ENCODE measurements around the gene SLC26A1.
"Not testable (repeated sequence)": the region's sequence is repeated elsewhere in the genome, so short reads cannot be mapped to it uniquely, and the experiment has no call there.

Gene SLC26A1

DNA sequence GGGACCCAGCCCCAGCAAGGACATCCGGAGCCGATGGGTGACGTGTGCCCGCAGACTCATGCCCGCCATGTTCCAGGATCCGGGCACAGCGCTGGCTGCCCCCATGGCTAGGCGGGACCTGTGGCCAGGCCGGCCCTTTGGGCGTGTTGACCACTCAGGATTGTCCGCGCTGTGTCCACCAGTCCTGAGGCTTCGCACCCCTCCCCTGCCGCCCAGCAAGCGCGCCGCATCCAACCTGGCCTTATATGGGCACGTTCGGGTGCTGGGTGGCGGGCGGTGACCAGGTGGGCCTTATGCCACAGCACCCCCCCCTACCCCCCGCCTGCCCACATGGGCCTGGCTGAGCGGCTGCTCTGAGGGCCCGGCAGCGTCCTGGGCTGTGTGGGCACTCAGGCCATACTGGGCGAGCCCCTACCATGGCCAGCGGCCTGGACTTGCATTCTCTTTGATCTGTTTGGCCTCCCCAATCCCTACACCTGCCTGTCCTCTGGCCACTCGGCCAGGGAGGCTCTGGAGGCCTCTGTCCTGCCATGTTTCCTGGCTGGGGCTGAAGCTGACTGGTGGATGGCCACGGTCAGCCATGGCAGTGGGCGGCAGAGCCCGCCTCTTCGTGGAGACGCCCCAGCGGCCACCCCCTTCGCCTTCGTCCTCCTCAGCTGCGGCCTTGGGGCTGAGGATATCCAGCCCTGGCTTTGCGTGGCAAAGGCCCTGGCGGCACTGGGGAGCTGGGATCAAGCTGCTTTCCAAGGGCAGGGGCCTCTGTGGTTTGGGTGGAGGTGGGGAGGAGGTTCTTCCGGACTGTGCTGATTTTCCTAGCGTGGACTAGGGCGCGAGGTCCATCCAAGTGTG, 20.2 kb upstream of the SLC26A1 start:
- DNase-seq (ENCODE audit: low read depth), result no peak

DNA sequence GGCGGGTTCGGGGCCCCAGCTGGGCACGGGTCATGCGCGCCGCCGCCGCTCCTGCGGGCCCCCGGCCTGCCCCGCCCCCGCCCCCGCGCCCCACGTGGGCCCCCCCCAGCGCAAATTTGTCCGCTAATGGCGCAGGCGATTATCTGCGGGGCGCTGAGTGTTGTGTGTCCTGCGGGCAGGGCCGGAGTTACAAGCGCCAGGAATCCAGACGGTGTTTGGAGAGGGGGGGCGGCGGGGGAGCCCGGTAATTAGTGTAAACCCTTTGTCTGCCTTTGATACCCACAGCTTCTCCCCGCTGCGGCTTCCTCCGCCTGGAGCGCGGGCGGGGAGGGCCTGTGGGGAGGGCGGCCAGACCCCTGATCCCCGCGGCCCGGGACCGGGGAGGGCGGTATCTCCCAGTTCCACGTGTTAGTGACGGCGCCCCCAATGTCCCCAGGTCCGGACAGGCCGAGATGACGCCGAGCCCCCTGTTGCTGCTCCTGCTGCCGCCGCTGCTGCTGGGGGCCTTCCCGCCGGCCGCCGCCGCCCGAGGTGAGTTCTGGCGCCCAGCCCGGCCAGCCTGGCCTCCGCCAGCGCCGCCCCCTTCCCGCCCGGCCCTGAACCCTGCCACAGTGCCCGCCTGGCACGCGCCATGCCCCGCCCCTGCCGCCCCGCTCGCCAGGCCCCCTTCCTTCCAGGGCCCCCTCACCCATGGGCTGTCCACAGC, 19.0 kb upstream of the SLC26A1 start:
- DNase-seq (ENCODE audit: low read depth), result peak; percentile 17

DNA sequence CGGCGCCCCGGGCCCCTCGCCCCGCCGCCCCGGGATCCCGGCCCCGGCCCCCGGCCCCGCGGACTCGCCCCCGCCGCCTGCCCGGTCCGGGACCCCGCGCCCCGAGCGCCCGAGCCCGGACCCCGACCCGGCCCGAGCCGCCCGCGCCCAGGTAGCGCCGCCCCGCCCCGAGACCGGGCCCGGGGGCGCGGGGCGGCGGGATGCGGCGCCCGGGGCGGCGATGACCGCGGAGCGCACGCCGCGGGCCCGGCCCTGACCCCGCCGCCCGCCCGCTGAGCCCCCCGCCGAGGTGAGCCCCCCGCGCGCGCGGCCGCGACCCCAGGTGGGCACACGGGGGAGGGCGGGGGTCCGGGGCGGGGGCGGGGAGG, 18.4 kb upstream of the SLC26A1 start:
- no peak for DNase-seq (ENCODE audit: low read depth)

DNA sequence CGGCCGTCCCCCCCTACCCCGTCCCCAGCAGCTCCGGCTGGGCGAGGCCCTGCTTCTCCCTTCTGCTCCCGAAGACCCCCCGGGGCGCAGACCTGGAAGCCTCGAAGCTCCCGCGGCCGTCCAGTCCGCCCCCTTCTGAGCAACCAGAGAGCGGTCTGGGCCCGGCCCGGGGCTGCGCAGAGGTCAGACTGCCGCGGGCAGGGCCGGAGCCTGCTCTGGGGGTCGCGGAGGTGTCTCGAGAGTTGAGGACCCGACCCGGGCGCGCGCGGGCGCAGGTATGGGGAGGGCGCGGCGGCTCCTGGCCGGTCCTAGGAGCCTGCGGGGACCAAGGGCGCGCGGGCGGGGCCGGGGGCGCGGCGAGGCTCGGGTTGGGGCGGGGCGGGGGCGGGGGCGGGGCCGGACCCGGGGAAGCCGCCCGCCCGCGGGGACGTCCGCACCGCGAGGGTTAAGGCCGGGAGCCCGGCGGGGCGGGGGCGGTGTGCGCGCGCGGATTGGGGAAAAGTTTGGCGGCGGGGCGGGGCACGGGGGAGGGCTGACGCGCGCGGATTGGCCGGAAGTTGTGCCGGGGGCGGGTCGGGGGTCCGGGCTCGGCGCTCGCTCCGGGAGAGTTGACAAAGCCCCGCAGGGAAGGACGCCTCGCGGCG, 17.9 kb upstream of the SLC26A1 start, which contains the start of gene FGFRL1:
TSS of gene FGFRL1 (plus strand) at position 605 of the 644 bp plus-strand sequence. CDS start 860 bp downstream, outside the sequence.
- peak; percentile 78 for DNase-seq (ENCODE audit: low read depth)

DNA sequence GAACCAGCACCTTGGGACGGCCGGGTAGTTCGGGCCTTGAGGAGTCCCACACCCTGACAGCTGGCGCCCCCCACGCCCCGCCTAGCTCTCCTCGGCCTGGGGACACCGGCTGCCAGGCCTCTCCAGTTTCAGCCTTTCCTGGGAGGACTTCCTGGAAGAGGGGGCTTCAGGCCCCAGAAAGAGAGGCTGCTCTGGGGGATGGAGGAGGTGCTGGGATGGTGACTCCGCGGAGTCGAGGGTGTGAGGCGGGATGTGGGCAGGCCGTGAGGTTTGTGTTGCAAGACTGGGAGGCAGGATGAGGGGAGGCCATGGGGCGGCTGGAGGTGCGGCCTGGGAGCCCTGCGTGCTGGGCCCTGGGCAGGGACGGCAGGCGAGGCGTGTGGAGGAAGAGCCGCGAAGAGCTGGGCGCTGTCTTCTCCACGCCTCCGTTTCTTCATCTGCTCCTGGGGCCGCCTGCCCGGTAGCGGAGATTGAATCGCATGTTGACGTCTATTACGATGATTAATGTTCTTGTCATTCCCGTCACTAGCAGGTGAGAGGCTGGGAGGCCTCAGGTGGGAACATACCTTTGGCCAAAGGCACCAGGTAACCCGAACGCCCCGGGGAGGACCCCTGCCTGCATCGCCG, 17.3 kb upstream of the SLC26A1 start:
- peak; percentile 49 for DNase-seq (ENCODE audit: low read depth)

DNA sequence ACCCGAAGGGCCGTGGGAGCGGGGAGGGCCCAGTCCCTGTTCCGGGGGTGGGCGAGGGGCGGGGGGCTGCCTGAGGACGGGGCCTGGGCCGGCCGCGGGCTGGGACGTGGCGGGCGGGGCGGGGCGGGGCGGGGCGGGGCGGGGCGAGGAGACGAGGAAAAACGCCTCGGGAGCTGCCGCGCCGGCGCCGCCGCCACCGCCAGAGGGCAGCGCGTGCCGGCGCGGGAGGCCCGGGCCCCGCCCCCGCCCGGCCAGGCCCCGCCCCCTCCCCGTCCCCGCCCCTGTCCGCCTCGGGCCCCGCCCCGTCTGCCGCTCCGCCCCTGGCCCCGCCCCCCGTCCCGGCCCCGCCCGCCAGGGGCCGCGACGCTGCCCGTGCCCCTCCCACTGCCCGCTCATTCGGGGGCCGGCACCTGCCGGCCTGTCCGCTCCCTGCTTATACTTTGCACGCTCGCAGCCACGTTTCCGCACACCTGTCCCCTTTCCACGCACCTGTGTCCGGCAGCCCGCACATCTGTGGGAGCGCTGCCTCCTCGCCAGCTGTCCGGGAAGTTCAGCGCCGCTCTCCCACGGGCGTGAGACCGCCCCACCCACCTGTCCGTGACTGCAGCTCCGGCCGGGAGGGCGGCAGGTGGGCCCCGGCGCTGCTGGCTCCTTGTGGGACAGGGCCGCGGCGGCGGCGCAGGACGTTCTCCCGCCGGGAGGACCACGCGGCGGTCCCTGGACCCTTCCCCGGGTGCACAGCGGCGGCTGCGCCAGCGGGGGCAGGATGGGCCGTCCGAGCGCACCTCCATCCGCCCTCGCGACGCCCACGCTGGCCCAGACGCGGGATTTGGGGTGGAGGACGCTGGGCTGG, 16.6 kb upstream of the SLC26A1 start:
- peak; percentile 67 for DNase-seq (ENCODE audit: low read depth)

DNA sequence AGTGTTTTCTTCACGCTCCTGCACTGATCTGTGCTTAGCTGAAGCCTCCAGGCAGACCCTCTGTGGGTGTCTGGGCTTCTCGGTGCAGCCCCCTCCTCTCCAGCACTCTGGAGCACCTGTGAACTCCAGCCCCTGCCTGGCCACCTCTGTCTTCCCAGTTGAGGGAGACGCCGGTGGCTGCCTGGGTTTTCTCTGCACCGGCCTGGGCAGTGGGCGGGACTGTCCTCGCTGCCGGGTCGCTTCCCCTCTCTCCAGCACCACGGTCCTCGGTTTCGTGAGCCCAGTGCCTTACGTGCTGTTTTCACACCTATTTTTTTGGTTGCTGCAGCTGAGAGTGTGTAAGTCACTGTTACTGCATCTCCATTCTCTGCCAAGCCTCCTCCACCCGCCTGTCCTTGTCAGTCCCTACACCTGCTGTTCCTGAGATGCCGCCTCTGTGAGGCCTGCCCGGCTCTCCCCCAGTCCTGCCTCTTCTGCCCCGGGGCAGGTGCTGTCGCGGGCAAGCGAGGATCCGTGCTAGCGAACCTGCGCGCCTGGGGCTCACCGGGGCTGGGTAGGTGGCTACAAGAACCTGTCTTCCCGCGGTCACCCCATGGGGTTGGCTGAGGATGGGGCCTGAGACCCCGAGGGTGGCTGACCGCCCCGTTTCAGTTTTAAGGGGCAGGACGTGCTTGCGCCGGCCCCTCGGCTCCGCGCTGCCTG, 15.8 kb upstream of the SLC26A1 start:
- peak; percentile 17 for DNase-seq (ENCODE audit: low read depth)

DNA sequence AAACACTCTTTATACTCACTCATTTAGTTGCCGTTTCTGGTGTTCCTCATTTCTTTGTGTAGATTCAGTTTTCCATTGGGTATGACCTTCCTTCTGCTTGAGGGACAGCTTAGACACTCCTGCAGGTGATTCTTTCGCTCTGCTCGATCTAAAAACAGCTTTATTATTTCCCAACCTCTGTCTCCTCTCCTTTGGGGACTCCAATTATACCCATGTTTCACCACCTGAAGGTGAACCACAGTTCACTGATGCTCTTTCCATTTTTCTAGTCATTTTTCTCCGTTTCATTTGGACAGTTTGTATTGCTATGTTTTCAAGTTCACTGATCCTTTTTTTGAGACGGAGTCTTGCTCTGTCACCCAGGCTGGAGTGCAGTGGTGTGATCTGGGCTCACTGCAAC, 13.7 kb upstream of the SLC26A1 start:
- DNase-seq (ENCODE audit: low read depth), result no peak

DNA sequence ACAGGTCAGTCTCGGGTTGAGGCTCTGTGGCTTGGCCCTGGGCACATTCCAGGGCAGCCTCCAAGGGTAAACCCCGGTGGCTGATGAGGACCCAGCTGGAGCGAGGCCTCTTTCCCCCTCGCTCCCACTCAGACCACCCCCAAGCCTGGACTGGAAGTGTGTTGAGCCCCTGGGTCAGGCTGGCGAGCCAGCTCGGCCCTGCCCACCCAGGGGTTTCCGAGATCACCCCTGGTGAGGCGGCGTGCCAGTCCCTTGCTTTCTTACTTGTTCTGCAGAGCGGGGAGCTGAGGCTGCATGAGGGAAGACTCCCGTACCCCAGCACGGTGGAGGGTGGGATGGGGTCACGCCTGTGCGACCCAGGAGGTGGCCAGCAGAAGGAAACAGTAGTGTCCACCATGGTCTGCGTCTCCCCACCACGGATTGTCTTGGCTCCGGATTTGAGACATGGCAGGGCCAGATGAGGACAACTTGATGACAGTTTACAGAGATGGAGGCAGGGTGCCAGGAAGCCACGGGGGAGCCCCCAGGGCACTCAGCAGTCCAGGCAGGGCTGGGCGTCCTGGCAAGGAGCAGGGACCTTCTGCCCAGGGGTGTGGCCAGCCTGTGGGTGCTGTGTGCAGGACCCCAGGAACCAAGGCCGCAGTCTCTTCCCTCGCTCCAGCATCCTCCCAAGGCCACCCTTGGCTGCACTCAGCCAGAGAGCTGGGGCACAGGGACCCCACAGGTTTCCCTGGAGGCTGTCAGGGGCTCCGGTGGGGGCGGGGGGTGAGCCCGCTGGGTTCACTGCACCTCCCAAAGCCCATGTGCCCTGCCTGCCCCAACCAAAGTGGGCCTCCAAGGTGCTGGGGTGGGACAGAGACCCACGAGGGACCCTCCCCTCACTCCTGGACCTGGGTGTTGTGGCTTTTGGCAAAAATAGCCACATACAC, 11.6 kb upstream of the SLC26A1 start:
- no peak for DNase-seq (ENCODE audit: low read depth)

DNA sequence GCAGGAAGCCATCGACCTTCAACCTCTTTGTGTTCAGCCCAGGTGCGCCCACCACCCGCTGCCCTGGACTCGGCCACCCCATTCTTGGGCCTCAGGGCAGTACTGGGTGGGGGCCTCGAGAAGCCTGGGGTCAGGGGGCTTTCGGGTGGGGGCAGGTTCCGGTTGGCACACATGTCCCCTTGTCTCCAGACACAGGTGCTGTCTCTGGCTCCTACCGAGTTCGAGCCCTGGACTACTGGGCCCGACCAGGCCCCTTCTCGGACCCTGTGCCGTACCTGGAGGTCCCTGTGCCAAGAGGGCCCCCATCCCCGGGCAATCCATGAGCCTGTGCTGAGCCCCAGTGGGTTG, 10.8 kb upstream of the SLC26A1 start:
- no peak for DNase-seq (ENCODE audit: low read depth)

DNA sequence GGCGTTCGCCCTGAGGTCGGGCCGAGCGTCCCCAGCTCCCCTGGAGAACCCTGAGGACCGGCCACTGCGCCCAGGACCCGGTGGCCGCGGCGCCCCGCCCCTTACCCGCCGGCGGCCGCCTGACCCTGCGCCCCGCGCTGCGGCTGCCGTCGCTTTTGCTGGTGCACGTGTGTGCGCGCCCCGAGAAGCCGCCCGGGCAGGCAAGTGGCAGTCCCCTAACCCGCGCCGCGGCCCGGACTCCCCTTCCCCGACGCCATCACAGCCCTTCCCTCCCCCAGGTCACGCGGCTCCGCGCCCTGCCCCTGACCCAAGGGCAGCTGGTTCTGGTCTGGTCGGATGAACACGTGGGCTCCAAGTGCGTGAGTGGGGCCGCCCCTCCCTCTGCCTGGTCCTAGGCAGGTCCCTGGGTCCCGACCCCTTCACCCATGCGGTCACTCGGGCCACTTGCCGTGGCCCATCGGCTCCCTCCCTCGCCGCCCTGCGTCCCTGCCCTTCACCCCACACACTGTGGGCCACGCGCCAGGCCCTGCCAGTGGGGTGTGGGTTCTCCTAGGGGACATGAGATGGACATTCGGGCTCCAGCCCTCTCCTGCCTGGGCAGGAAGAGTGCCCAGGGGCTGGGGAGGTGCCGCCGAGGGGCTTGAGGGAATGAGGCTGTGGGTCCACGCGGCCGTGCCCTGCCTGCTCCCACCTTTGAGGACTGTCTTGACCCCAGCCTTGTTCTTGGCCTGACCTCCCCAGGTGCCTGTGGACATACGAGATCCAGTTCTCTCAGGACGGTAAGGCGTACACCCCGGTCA, 10.3 kb upstream of the SLC26A1 start:
- DNase-seq (ENCODE audit: low read depth), result no peak

DNA sequence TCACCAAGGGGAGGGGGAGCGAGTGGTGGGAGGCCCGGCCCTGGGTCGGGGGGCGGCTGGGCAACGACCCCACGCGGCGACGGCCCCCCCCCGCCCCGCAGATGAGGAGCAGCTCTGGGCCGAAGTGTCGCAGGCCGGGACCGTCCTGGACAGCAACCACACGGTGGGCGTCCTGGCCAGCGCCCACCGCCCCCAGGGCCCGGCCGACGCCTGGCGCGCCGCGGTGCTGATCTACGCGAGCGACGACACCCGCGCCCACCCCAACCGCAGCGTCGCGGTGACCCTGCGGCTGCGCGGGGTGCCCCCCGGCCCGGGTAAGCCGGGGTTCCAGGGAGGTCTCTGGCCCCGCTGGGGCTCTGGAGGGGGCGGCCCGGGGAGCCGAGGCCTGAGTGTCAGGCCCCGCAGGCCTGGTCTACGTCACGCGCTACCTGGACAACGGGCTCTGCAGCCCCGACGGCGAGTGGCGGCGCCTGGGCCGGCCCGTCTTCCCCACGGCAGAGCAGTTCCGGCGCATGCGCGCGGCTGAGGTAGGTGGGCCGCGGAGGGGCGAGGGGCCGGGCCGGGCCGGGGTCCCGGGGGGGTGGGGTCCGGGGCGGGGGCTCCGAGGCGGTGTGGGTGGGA, 9.5 kb upstream of the SLC26A1 start:
- DNase-seq (ENCODE audit: low read depth), result no peak

DNA sequence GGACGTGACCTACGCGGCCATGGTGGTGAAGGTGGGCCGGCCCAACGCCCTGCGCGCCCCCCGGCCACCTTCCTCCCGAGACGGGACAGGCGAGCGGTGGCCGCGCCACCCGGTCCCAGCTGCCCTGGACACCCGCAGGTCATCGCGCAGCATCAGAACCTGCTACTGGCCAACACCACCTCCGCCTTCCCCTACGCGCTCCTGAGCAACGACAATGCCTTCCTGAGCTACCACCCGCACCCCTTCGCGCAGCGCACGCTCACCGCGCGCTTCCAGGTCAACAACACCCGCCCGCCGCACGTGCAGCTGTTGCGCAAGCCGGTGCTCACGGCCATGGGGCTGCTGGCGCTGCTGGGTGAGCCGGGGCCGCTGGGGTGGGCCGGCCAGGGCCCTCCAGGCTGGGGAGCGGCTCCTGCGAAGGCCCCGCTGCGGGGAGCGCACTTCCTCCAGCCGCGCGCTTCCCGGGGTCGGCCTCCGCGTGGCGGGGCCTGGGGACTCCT, 9.0 kb upstream of the SLC26A1 start:
- DNase-seq (ENCODE audit: low read depth), result no peak

DNA sequence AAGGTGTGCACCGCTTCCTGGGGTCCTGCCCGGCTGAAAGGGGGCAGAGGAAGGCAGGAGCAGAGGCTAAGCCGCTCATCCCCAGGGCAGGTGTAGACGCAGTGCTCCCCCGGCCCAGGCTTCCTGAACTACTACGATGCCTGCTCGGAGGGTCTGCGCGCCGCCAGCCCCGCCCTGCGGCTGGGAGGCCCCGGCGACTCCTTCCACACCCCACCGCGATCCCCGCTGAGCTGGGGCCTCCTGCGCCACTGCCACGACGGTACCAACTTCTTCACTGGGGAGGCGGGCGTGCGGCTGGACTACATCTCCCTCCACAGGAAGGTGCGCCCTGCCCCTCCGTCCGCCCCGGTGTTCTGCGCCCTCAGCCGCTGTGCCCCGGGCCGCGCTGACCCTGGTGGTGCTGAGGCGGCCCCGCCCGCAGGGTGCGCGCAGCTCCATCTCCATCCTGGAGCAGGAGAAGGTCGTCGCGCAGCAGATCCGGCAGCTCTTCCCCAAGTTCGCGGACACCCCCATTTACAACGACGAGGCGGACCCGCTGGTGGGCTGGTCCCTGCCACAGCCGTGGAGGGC, 8.4 kb upstream of the SLC26A1 start:
- DNase-seq (ENCODE audit: low read depth), result no peak

DNA sequence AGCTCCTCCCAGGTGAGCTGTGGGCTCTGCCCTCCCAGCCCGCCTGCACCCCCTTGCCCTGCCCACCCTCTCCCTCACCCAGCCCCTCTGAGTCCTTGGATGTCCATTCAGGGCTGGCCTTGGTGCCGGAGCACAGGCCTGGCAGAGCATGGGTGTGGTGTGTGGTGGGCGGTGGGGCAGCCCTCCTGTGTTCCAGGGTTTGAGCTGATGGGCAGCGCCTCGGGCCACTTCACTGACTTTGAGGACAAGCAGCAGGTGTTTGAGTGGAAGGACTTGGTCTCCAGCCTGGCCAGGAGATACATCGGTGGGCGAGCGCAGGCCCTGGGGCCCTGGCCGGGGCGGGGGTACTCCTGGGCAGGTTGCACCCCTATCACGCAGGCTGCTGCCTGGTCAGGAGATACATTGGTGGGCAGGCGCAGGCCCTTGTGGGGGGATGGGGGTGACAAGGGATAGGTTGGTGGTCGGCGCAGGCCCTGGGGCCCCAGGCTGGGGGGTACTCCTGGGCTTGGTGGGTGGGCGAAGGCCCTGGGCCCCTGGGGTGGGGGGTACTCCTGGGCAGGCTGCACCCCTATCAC, 7.6 kb upstream of the SLC26A1 start:
- DNase-seq (ENCODE audit: low read depth), result no peak

DNA sequence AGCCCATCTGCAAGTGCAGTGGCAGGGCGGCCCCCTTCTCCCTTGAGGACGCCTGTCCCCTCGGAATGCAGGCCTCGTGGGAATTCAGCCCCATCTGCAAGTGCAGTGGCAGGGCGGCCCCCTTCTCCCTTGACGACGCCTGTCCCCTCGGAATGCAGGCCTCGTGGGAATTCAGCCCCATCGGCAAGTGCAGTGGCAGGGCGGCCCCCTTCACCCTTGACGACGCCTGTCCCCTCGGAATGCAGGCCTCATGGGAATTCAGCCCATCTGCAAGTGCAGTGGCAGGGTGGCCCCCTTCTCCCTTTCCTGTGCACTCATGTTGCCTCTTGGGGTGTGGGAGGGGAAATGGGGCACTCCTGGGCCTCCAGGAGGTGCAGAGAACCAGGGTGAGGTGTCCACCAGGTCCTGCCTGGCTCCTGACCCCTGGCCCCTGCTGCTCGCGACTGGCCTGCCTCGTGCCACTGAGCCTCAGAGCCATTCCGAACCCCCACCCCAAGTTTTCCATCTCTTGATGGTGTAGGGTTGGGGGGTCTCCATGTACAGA, 6.8 kb upstream of the SLC26A1 start:
- DNase-seq (ENCODE audit: low read depth), result no peak

DNA sequence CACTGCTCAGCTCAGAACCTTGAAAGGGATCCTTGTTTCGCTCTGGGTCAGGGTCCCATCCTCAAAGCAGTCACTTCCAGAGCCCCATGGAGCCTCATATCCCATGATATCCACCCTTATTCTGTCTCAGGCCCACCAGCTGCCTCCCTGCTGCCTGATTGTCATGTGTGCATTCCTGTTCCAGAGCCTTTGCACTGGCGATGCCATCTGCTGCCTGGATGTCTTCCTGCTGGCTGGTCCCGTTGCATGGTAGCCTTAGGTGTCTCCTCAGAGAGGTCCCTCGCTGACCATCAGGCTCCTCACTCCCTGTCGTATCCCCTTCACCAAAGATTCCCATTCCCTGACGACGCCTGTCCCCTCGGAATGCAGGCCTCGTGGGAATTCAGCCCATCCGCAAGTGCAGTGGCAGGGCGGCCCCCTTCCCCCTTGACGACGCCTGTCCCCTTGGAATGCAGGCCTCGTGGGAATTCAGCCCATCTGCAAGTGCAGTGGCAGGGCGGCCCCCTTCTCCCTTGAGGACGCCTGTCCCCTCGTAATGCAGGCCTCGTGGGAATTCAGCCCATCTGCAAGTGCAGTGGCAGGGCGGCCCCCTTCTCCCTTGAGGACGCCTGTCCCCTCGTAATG, 6.1 kb upstream of the SLC26A1 start:
- DNase-seq (ENCODE audit: low read depth), result not testable (repeated sequence)

Measured in activated gamma-delta T cell treated with anti-CD3 and anti-CD28 coated beads, Interleukin-2, amount 50 U/mL, for 16 hours (primary cell).